Endodermal cell (in vitro differentiated cells): ENCODE data around the gene SCFD2. TPM values are rescaled to one million over a fixed set of nuclear protein-coding genes. Genes with fewer than 3 reads are reported as not detected.
A peak's percentile ranks its signal among the peaks of the same experiment; 100 is the strongest.

Source experiments
- DNase-seq: peaks from one replicate; pipeline ENCODE4 v3.0.0-alpha.2; 2017
- H3K27ac ChIP-seq: 2 replicates; pipeline ENCODE4 v1.5.1; 2013; ENCODE audit warnings: mild to moderate bottlenecking, low read depth, low read length, moderate library complexity
- H3K27me3 ChIP-seq: 2 replicates; pipeline ENCODE4 v1.6.1; 2013; ENCODE audit warnings: mild to moderate bottlenecking, low read length, moderate library complexity; ENCODE audit not compliant: insufficient read depth, control insufficient read depth, poor library complexity, severe bottlenecking
- H3K36me3 ChIP-seq: 2 replicates; pipeline ENCODE4 v1.7.0; 2013; ENCODE audit warnings: mild to moderate bottlenecking, low read length, moderate library complexity; ENCODE audit not compliant: control insufficient read depth, insufficient read depth
- H3K4me1 ChIP-seq: one replicate; pipeline ENCODE4 v1.7.0; 2013; ENCODE audit warnings: low read length; ENCODE audit not compliant: control insufficient read depth, insufficient read depth
- H3K4me3 ChIP-seq: 2 replicates; pipeline ENCODE4 v1.5.1; 2013; ENCODE audit warnings: mild to moderate bottlenecking, low read length, moderate library complexity
- H3K9ac ChIP-seq: 2 replicates; pipeline ENCODE4 v1.6.1; 2013; ENCODE audit warnings: mild to moderate bottlenecking, low read length, moderate library complexity; ENCODE audit not compliant: poor library complexity, severe bottlenecking; ENCODE audit errors: extremely low read depth
- H3K9me3 ChIP-seq: 2 replicates; pipeline ENCODE4 v1.6.1; 2013; ENCODE audit warnings: mild to moderate bottlenecking, low read length, moderate library complexity; ENCODE audit not compliant: control insufficient read depth
- H3K27ac Mint-ChIP-seq: 2 replicates; pipeline ENCODE4 v1.8.0; 2020; ENCODE audit warnings: mixed read lengths
- H3K27me3 Mint-ChIP-seq: 2 replicates; pipeline ENCODE4 v1.8.0; 2021; ENCODE audit warnings: mild to moderate bottlenecking, mixed read lengths; ENCODE audit not compliant: insufficient read depth
- H3K36me3 Mint-ChIP-seq: 2 replicates; pipeline ENCODE4 v1.8.0; 2020; ENCODE audit warnings: low read depth, mixed read lengths
- H3K4me1 Mint-ChIP-seq: 2 replicates; pipeline ENCODE4 v1.8.0; 2020; ENCODE audit warnings: mixed read lengths
- H3K4me3 Mint-ChIP-seq: 2 replicates; pipeline ENCODE4 v1.8.0; 2020; ENCODE audit warnings: mild to moderate bottlenecking, moderate library complexity, mixed read lengths
- H3K9me3 Mint-ChIP-seq: 2 replicates; pipeline ENCODE4 v1.8.0; 2020; ENCODE audit warnings: mild to moderate bottlenecking, mixed read lengths
- WGBS, 2 experiments: methylation state at CpG; one replicate each; pipeline versions ENCODE4 v1.1.5 to v1.1.7; 2013; ENCODE audit warnings: missing lambda C conversion rate in 2 of 2, mixed read lengths in 1 of 2; ENCODE audit not compliant: insufficient coverage in 1 of 2, insufficient read length in 1 of 2; 5-methylcytosine and 5-hydroxymethylcytosine counted together
- total RNA-seq, 2 donors: library from RNA; stranded (reverse); fragmentation: NEBNext Ultra II Directional in 1 of 2; extraction: Animal tissue kit (Norgen Biotek cat#: 25700) in 1 of 2; gene quantifications; 2 replicates in 1 of 2; 3 replicates in 1 of 2; pipeline ENCODE4 v1.2.1, GENCODE V29; 2021
- TF ChIP-seq, protein P1 (sequence below): fragments of 200-600 bp; sonication (generic); conservative IDR thresholded peaks from 2 replicates; pipeline ENCODE4 v1.5.0; 2021; ENCODE audit warnings: antibody characterized with exemption, mild to moderate bottlenecking

SCFD2 gene
- total RNA-seq, 2 donors from 2014 or later, result 5.7 to 6.5 TPM

DNA sequence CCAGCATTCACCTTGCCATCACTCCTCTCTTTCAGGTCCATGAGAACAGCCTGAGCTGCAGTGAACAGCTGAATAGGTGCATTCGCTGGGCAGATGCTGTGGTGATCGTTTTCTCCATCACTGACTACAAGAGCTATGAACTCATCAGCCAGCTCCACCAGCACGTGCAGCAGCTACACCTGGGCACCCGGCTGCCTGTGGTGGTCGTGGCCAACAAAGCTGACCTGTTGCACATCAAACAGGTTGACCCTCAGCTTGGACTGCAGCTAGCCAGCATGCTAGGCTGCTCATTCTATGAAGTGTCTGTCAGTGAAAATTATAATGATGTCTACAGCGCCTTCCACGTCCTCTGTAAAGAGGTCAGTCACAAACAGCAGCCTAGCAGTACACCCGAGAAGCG lies 500.6 kb downstream of the SCFD2 start:
- Mint-ChIP-seq H3K4me3 (no peak overlapping the region), H3K4me1 (peaks cover 40% of the 10 kb centered on the region), H3K9me3 (no peaks in the 10 kb centered on the region), H3K27me3 (peaks cover 19% of the 10 kb centered on the region), H3K27ac (no peak overlapping the region), H3K36me3 (peaks cover 32% of the 10 kb centered on the region)
- TF ChIP-seq, protein P1, sequence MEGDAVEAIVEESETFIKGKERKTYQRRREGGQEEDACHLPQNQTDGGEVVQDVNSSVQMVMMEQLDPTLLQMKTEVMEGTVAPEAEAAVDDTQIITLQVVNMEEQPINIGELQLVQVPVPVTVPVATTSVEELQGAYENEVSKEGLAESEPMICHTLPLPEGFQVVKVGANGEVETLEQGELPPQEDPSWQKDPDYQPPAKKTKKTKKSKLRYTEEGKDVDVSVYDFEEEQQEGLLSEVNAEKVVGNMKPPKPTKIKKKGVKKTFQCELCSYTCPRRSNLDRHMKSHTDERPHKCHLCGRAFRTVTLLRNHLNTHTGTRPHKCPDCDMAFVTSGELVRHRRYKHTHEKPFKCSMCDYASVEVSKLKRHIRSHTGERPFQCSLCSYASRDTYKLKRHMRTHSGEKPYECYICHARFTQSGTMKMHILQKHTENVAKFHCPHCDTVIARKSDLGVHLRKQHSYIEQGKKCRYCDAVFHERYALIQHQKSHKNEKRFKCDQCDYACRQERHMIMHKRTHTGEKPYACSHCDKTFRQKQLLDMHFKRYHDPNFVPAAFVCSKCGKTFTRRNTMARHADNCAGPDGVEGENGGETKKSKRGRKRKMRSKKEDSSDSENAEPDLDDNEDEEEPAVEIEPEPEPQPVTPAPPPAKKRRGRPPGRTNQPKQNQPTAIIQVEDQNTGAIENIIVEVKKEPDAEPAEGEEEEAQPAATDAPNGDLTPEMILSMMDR, result no peak
- 92 to 100% methylated on average over 2 to 9 of the region's 9 CpGs for WGBS, 2 experiments
- DNase-seq, result no peak
- Histone ChIP-seq H3K4me3 (peak overlapping the region; percentile 96), H3K9ac (no peak overlapping the region), H3K9me3 (no peaks in the 10 kb centered on the region), H3K36me3 (peaks cover 39% of the 10 kb centered on the region), H3K4me1 (no peaks in the 10 kb centered on the region), H3K27ac (no peak overlapping the region), H3K27me3 (no peaks in the 10 kb centered on the region)

DNA sequence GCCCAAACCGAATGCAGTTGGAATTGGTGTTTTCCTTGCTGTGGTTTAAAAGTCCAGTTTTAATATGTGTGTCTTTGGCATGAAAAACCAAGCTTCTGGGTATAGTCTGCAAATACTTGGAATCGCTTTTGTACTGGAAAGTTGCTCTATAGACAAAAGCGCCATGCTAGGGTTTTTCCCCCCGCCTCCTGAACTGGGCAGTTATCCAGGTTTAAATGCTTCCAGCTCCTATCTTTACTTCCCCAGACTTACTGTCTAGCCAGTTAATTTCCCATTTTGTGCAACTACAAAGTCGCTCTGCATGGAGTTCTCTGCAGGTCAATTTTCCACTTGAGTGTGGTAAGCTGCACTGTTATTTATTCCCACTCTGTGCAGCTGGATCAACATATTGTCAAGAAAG lies 501.1 kb downstream of the SCFD2 start:
- Mint-ChIP-seq H3K4me1 (peaks cover 35% of the 10 kb centered on the region), H3K36me3 (peaks cover 32% of the 10 kb centered on the region), H3K27ac (no peak overlapping the region), H3K4me3 (no peak overlapping the region), H3K9me3 (no peaks in the 10 kb centered on the region), H3K27me3 (peaks cover 24% of the 10 kb centered on the region)
- peak overlapping the region; percentile 96 for H3K4me3 ChIP-seq
- TF ChIP-seq, protein P1, result no peak
- no peaks in the 10 kb centered on the region for H3K4me1 ChIP-seq
- H3K36me3 ChIP-seq, result peaks cover 39% of the 10 kb centered on the region
- no peak for DNase-seq
- no peaks in the 10 kb centered on the region for H3K27me3 ChIP-seq
- H3K9me3 ChIP-seq, result no peaks in the 10 kb centered on the region
- H3K9ac ChIP-seq, result no peak overlapping the region
- no peak overlapping the region for H3K27ac ChIP-seq
- 95 to 100% methylated on average over 5 of the region's 5 CpGs for WGBS, 2 experiments

DNA sequence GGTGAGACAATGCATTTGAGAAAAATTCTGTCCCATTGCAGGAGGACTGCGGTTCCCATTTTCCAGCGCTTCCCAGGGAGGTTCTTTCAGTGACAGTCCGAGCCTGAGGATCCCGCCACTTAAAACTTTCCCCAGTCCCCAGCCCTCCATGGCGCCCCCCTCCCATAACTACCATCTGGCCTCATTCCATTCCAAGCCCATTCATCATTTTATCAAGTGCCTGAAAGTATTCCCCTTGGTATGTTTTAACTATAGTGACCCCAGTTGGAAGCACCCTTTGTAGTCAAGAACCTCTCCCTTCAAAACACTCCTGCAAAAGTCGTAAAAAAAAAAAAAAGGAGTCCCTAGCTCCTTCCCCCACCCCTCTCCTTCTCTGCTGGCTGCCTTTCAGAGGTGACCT lies 502.5 kb downstream of the SCFD2 start:
- TF ChIP-seq, protein P1, result no peak
- DNase-seq, result peak; percentile 51
- peaks cover 4% of the 10 kb centered on the region for H3K9me3 ChIP-seq
- Mint-ChIP-seq H3K36me3 (peaks cover 32% of the 10 kb centered on the region), H3K4me1 (peaks cover 33% of the 10 kb centered on the region), H3K27ac (peak overlapping the region; percentile 58), H3K9me3 (peaks cover 6% of the 10 kb centered on the region), H3K27me3 (peaks cover 32% of the 10 kb centered on the region), H3K4me3 (peak overlapping the region; percentile 75)
- no peaks in the 10 kb centered on the region for H3K27me3 ChIP-seq
- peak overlapping the region; percentile 74 for H3K9ac ChIP-seq
- peaks cover 39% of the 10 kb centered on the region for H3K36me3 ChIP-seq
- no peaks in the 10 kb centered on the region for H3K4me1 ChIP-seq
- H3K27ac ChIP-seq, result peak overlapping the region; percentile 34
- WGBS, 2 experiments, result 20 to 24% methylated on average over 4 to 6 of the region's 6 CpGs
- H3K4me3 ChIP-seq, result peak overlapping the region; percentile 96
